Epithelial cell of prostate (primary cell): ENCODE measurements around the gene COX17.

Experiments used
- DNase-seq: peaks from one replicate; pipeline ENCODE4 v3.0.0-alpha.2; 2011; ENCODE audit warnings: low read depth, low spot score
- H3K27ac ChIP-seq: fragments of 450-650 bp; 2 replicates; pipeline ENCODE4 v1.5.1; 2017; ENCODE audit warnings: mild to moderate bottlenecking

Gene COX17

GRCh38 chr3:119676020-119676419 lies 1.2 kb downstream of the COX17 start:
- peak overlapping the region; percentile 83 for H3K27ac ChIP-seq
- no peak for DNase-seq

- DNase-seq: no peak
- H3K27ac ChIP-seq: no peak overlapping the region
Observed at GRCh38 chr3:119675188-119675874, 1.9 kb downstream of the COX17 start.

- DNase-seq: no peak
- H3K27ac ChIP-seq: no peak overlapping the region
Observed at GRCh38 chr3:119673875-119674274, 3.3 kb downstream of the COX17 start.

GRCh38 chr3:119672776-119673175 lies 4.4 kb downstream of the COX17 start:
- H3K27ac ChIP-seq: no peak overlapping the region
- DNase-seq: no peak

GRCh38 chr3:119669906-119670570 lies 7.2 kb downstream of the COX17 start:
- DNase-seq: no peak
- no peak overlapping the region for H3K27ac ChIP-seq

GRCh38 chr3:119665954-119666559 lies 11.1 kb downstream of the COX17 start:
- DNase-seq: no peak
- peak overlapping the region; percentile 86 for H3K27ac ChIP-seq

GRCh38 chr3:119664850-119665379 lies 12.3 kb downstream of the COX17 start:
- no peak for DNase-seq
- peak overlapping the region; percentile 86 for H3K27ac ChIP-seq

GRCh38 chr3:119664370-119664769 lies 12.8 kb downstream of the COX17 start:
- peak; percentile 69 for DNase-seq
- peak overlapping the region; percentile 86 for H3K27ac ChIP-seq

- H3K27ac ChIP-seq: peak overlapping the region; percentile 86
Observed at GRCh38 chr3:119663885-119664284, 13.3 kb downstream of the COX17 start.

GRCh38 chr3:119662604-119663373 lies 14.4 kb downstream of the COX17 start:
- peak overlapping the region; percentile 86 for H3K27ac ChIP-seq
- DNase-seq: no peak

More at GRCh38 chr3:119663885-119664284, 13.3 kb downstream of the COX17 start:
- DNase-seq: no peak

GRCh38 chr3:119660474-119661440 lies 16.4 kb downstream of the COX17 start, which contains the start of gene POPDC2:
Gene POPDC2, minus strand, starts transcription at chr3:119660589. Its CDS starts 166 bp downstream, at chr3:119660423.
- DNase-seq: no peak
- no peak within 1 kb of the TSS for H3K27ac ChIP-seq

GRCh38 chr3:119659606-119660291 lies 17.5 kb downstream of the COX17 start:
- H3K27ac ChIP-seq: no peak overlapping the region
- DNase-seq: no peak

- no peak overlapping the region for H3K27ac ChIP-seq
- no peak for DNase-seq
Observed at GRCh38 chr3:119658994-119659393, 18.2 kb downstream of the COX17 start.

GRCh38 chr3:119657887-119658702 lies 19.1 kb downstream of the COX17 start:
- H3K27ac ChIP-seq: no peak overlapping the region
- no peak for DNase-seq

- no peak overlapping the region for H3K27ac ChIP-seq
- no peak for DNase-seq
Observed at GRCh38 chr3:119653876-119654275, 23.3 kb downstream of the COX17 start.

- no peak overlapping the region for H3K27ac ChIP-seq
Observed at GRCh38 chr3:119652306-119653033, 24.7 kb downstream of the COX17 start.

GRCh38 chr3:119649761-119650160 lies 27.4 kb downstream of the COX17 start:
- no peak overlapping the region for H3K27ac ChIP-seq
- DNase-seq: no peak

More at GRCh38 chr3:119652306-119653033, 24.7 kb downstream of the COX17 start:
- no peak for DNase-seq
